ENCODE data around the gene IGSF9. TPM values are rescaled to one million over a fixed set of nuclear protein-coding genes. Genes with fewer than 3 reads are reported as not detected.

IGSF9 gene
- total and polyA plus RNA-seq, 2 of the 13 experiments (the other 11 are each of a cell fraction or from before 2014, with no cell fraction given), result 0.03 TPM; not detected in 1

GRCh38 chr1:159988006-159988405 is 42.6 kb upstream of the IGSF9 start (continued):
- TF ChIP-seq, protein P1, sequence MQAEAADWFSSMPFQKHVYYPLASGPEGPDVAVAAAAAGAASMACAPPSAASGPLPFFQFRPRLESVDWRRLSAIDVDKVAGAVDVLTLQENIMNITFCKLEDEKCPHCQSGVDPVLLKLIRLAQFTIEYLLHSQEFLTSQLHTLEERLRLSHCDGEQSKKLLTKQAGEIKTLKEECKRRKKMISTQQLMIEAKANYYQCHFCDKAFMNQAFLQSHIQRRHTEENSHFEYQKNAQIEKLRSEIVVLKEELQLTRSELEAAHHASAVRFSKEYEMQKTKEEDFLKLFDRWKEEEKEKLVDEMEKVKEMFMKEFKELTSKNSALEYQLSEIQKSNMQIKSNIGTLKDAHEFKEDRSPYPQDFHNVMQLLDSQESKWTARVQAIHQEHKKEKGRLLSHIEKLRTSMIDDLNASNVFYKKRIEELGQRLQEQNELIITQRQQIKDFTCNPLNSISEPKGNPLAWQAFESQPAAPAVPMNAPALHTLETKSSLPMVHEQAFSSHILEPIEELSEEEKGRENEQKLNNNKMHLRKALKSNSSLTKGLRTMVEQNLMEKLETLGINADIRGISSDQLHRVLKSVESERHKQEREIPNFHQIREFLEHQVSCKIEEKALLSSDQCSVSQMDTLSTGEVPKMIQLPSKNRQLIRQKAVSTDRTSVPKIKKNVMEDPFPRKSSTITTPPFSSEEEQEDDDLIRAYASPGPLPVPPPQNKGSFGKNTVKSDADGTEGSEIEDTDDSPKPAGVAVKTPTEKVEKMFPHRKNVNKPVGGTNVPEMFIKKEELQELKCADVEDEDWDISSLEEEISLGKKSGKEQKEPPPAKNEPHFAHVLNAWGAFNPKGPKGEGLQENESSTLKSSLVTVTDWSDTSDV (CRISPR knock-in tag; IDR thresholded peaks at IDR 0.05), result no peak
- TF ChIP-seq CHD4 (IDR thresholded peaks at IDR 0.05; ENCODE audit: borderline replicate concordance, low read length), result no peak

- H3K36me3 ChIP-seq (replicated peaks in 1 of 2; ENCODE audit: control insufficient read depth in 1 of 2, insufficient read depth in 2 of 2, low read length in 2 of 2), result no peaks in the 10 kb centered on the region
- H3K9me3 ChIP-seq (ENCODE audit: low read length), result no peaks in the 10 kb centered on the region
- intact Hi-C loops (cut with micrococcal nuclease; ENCODE audit: unreplicated experiment) (no loop called here), in situ Hi-C loops (cut with HindIII; ENCODE audit: extremely low pct_ligation_motif_present, low pct_unique_long_range_greater_than_20kb) (no loop called here)
- 51% methylated on average over 2 of the region's 4 CpGs for WGBS (ENCODE audit: low lambda C conversion rate)
- H3K4me3 ChIP-seq (replicated peaks in 1 of 3; ENCODE audit: insufficient read depth in 1 of 3, low read depth in 2 of 3, low read length in 3 of 3), result no peak overlapping the region
- H3K27ac ChIP-seq (ENCODE audit: extremely low read length, insufficient read depth, low read length), result no peak overlapping the region
- H4K20me1 ChIP-seq (ENCODE audit: insufficient read depth, low read length), result no peaks in the 10 kb centered on the region
- ChIA-PET CTCF (ENCODE audit: low intra/inter-chr PET ratio, low total read pairs) (no interaction called here), POLR2A (no interaction called here)
- H3K9ac ChIP-seq (ENCODE audit: insufficient read depth, low read depth, low read length), result no peak overlapping the region
- no peak for FAIRE-seq
- peaks cover 8% of the 10 kb centered on the region; the same call in 1 of the 2 replicates for H3K4me1 ChIP-seq (ENCODE audit: insufficient read depth, low read length)
- no peak overlapping the region for H3K4me2 ChIP-seq (ENCODE audit: low read depth, low read length)
- DNase-seq (ENCODE audit: low spot score), result no peak
- TF ChIP-seq, protein P2, sequence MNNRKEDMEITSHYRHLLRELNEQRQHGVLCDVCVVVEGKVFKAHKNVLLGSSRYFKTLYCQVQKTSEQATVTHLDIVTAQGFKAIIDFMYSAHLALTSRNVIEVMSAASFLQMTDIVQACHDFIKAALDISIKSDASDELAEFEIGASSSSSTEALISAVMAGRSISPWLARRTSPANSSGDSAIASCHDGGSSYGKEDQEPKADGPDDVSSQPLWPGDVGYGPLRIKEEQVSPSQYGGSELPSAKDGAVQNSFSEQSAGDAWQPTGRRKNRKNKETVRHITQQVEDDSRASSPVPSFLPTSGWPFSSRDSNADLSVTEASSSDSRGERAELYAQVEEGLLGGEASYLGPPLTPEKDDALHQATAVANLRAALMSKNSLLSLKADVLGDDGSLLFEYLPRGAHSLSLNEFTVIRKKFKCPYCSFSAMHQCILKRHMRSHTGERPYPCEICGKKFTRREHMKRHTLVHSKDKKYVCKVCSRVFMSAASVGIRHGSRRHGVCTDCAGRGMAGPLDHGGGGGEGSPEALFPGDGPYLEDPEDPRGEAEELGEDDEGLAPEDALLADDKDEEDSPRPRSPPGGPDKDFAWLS (CRISPR knock-in tag; IDR thresholded peaks at IDR 0.05; ENCODE audit: borderline replicate concordance), result no peak
- TF ChIP-seq, protein P3, sequence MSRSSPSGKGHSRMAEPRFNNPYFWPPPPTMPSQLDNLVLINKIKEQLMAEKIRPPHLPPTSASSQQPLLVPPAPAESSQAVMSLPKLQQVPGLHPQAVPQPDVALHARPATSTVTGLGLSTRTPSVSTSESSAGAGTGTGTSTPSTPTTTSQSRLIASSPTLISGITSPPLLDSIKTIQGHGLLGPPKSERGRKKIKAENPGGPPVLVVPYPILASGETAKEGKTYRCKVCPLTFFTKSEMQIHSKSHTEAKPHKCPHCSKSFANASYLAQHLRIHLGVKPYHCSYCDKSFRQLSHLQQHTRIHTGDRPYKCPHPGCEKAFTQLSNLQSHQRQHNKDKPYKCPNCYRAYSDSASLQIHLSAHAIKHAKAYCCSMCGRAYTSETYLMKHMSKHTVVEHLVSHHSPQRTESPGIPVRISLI (CRISPR knock-in tag; IDR thresholded peaks at IDR 0.05; ENCODE audit: borderline replicate concordance), result no peak
- TF ChIP-seq BHLHE40 (IDR thresholded peaks at IDR 0.05; ENCODE audit: low read length) (no peak), ARNT2 (CRISPR knock-in tag; IDR thresholded peaks at IDR 0.05; ENCODE audit: low read depth) (no peak), ZNF501 (CRISPR knock-in tag; IDR thresholded peaks at IDR 0.05) (no peak), MNT (IDR thresholded peaks at IDR 0.05) (no peak)
- no peak for ATAC-seq
- H3K79me2 ChIP-seq (ENCODE audit: insufficient read depth, low read length), result no peaks in the 10 kb centered on the region
- H3K27me3 ChIP-seq (ENCODE audit: control insufficient read depth in 1 of 2, insufficient read depth in 2 of 2, low read length in 2 of 2), result peaks cover 0 to 5% of the 10 kb centered on the region in 2 experiments; a peak in 3 of 5 replicates
- no TSS peak for BruUV-seq (replicated peaks)
- H2AFZ ChIP-seq (ENCODE audit: low read length), result no peak overlapping the region
These were observed 41.8 kb upstream of the IGSF9 start for GRCh38 chr1:159987186-159987585.
